GM18873 (cell line): ENCODE measurements around the gene TERF2IP.
A peak's percentile ranks its signal among the peaks of the same experiment; 100 is the strongest.

Experiments
- ATAC-seq: cut with Tn5 transposase; IDR thresholded peaks from one replicate; pipeline ENCODE4 v1.9.1; 2021; ENCODE audit warnings: mild to moderate bottlenecking, moderate library complexity, moderate number of reproducible peaks; ENCODE audit not compliant: unreplicated experiment, low FRiP score

The TERF2IP gene

DNA sequence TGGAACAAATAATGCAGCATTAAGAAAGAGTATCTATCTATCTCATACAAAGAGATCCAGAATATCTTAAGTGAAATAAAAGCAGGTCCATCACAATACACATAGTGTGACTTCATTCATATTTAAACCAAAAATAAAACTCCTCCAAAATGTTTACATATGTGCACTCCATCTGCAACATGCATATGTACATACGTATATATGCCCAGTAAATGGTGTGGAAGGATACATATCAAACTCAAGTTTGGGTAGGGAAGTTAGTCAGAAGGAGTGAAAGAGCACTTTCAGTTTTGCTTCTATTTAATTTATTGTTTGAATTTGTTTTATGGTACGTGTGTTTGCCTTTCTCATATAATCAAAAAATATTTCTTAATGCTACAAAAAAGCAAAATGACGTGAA lies 12.5 kb upstream of the TERF2IP start:
- no peak for ATAC-seq

DNA sequence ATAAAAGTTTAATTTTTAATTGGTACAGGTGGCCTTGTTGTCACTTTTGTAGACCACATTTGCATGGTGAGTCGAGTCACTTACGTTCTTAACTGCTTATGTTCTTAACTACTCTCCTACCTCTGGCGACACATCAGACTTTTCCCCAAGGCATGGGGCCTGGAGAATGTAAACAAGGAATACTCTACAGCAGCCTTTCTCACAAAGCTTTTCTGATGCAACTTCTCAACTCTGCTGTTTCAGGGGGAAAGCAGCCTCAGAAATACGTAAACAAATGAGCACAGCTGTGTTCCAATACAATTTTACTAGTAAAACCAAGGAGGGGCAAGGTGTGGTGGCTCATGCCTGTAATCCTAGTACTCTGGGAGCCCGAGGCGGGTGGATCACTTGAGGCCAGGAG lies 7.0 kb upstream of the TERF2IP start:
- ATAC-seq = no peak

DNA sequence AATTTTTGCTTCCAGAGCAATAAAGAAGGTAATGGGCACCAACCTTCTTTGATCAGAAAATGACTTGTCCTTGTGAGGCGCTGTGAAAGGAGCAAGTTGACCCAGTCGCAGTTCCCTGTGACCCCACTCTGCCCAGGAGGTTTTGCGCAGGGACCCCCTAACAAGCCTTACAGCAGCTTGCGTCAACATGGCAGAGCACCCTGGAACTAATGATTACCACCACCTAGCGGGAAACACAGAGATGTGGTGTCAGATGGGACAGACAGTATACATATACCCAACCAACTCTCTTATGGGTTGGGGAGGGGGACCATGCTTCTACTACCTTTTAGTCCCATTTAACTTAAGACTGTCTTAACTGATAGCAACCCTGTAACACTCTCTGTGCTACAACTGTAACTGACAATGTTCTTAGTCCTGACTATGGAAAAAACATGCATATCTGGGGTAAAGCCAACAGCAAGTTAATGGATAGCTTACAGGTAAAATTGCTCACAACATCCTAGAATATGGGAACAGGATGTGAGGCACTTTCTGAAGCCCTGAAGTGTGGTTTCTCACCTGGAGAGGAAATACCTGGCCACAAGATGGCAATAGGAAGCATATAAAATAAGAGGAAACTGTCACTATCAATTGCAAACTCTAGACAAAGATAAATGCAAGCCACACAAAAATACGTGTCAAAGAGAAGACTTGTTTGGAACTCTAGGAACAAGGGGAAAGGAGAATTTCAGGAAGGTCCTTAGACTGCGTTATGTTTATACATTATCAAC lies 3.1 kb upstream of the TERF2IP start:
- no peak for ATAC-seq

DNA sequence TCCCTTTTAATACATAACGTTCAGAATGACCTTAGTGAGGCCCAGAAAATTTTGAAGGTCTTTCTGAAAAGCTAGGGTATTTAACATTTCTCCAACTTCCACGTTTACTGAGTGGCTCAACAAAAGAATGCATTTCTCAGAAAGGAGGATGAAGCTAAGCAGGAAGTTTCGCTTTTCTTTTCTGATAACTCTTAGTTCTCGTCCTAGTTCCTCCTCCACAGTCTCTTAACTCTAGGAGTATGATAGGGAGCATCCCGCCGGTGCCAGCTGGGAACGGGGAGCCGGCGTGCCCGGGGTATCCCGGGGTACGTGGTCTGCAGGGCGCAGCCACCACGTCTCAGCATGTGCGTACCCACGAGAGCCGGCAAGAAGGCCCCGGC lies 471 bp upstream of the TERF2IP start:
- ATAC-seq = no peak

DNA sequence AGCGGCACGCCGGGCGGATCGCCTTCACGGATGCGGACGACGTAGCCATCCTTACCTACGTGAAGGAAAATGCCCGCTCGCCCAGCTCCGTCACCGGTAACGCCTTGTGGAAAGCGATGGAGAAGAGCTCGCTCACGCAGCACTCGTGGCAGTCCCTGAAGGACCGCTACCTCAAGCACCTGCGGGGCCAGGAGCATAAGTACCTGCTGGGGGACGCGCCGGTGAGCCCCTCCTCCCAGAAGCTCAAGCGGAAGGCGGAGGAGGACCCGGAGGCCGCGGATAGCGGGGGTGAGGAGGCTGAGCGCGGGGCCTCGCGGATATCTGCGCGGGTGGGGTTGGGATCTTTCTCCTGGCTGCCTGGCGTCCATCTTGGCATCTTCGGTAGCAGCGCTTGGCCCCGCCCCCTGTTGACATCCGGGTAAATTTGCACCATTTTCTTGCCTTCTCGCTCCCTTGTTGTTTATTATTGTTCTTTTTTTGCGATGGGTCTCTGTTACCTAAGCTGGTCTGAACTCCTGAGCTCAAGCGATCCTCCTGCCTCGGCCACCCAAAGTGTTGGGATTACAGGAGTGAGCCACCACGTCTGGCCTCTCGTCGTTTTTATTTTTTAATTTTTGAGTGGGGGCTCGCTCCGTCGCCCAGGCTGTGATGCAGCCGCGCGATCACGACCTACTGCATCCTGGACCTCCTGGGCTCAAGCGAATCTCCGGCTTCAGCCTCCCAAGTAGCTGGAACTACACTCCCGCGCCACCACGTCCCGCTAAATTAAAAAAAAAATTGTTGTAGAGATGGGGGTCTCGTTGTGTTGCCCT lies 898 bp downstream of the TERF2IP start:
- peak; percentile 26 for ATAC-seq

DNA sequence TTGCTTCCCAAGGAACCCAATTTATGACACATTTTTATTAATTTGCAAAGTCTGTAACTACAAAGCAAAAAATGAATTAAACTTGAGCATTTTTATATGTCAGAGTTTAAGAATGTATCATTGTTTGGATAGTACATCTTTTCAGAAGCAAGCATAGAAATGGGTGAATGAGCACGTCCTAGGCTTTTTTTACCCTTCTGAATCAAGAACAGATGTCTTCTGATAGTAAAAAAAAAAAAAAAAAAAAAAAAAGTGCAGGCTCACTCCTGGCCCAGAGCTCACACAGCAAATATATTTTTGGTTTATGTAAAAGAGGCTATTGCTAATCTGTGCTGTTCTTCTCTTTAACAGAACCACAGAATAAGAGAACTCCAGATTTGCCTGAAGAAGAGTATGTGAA lies 6.3 kb downstream of the TERF2IP start:
- no peak for ATAC-seq

DNA sequence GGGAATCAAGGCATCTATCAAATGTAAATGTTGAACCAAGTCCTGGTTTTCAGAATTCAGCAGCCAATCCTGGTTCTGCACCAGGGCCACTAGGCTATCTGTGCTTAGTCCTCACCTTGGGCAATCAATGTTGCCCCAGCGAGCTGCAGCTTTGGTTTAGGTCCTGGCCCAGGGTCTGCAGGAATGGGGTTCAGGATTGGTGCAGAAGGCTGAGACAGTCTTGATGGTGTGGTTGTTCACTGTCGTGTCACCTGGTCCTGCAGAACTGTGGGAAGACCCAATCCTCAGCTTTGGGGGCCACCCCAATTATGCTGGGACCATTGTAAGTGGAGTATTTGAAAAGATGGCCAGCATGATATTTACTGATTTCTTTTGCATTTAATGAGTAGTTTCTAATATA lies 10.6 kb downstream of the TERF2IP start:
- no peak for ATAC-seq

DNA sequence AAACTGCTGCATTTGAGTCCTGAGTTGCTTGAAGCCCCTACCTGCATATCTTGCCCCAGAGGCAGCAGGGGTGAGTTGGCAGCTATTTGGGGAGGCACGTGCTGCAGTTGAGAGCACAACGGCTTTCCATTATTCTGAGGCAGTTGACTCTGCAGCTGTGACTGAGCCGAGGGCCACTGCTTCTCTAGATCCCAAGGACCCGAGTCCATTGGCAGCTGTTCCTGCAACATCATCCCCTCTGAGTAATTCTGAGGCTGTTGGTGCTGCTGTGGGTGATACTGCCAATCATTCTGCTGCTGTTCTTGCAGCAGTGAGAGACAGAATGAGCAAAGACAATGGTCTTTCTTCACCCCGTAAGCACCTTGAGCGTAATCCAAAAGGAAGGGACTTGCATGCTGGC lies 12.7 kb downstream of the TERF2IP start:
- ATAC-seq = no peak

DNA sequence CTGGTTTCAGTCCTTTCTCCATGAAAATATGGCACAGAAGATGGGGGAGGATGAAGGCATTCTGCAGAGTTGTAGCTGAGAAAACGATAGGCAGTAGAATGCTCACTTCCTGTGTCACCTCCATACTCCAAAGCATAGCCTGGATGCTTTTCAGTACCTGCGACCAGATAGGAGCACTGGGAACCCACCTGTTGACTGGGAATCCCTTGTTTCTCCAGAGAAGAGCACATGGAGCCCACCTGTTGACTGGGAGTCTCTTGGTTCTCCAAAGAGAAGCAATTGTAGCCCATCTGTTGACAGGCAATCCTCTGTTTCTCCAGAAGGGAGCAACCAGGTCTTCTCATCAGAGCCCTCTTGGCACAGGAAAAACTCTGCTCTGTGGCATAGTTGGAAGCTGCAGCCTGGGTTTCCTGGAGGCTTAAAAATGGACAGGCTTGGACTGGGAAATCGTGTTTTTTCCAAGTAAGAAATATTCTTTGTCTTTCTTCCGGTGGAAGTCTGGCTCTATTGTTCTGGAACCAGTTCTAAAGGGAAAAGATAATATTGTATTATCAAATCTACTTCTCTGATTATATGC lies 13.2 kb downstream of the TERF2IP start:
- no peak for ATAC-seq

DNA sequence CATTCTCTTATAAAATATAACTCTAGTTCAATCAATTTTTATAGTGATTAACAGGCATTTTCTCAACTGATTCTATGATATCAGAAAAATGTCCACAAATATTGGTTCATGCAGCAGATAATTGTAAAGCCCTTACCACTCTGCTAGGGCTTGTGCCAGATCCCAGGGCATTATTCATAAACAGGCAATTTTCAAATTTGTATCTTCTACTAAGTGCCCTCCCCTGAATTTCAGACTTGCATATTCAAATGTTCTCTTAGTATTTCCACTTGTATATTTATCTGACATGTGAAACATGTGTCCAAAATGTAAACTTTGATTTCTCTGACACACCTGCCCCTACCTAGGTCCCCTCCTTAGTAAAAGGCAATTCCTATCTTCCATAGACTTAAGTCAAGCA lies 19.9 kb downstream of the TERF2IP start:
- ATAC-seq = no peak

DNA sequence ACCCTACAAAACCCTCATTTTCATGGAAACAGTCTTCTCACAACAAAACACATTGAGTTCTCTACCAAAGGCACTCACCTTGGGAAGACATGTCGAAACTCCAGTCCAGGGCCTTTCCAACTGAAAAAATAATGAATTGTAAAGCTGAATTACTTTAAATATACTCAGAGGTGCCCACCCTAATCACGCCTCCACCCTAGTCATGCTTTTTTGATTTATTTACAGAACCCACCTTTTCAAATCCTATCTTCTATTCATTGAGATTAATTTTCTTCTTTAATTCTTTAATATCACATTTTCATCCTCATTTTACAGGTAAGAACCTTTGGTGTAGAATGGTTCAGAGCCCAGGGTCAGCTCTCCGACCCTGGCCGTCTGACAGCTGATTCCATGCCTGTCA lies 29.3 kb downstream of the TERF2IP start, which contains the start of gene CPHXL2:
Gene CPHXL2 (minus strand): TSS at position 101 of the 400 bp plus-strand sequence. CDS start 10 bp downstream, at position 91.
- no peak for ATAC-seq

DNA sequence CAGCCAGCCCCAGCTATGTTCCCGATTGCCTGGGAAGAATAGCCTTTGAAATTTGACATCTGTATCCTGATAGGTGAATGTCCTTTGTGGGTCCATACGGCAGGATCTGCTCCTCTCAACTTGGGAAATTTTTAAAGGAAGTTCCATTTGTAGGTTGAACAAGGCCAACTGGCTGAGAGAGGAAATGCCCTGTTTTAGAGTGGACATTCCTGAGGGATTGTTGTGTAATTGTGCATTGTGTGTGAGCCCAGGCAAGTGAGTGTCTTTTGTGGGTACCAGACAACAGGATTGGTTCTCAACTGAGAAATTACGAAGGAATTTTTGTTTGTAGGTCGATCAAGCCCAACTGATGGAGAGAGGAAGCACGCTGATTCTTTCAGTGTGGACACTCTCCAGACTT lies 31.8 kb downstream of the TERF2IP start:
- ATAC-seq = no peak

DNA sequence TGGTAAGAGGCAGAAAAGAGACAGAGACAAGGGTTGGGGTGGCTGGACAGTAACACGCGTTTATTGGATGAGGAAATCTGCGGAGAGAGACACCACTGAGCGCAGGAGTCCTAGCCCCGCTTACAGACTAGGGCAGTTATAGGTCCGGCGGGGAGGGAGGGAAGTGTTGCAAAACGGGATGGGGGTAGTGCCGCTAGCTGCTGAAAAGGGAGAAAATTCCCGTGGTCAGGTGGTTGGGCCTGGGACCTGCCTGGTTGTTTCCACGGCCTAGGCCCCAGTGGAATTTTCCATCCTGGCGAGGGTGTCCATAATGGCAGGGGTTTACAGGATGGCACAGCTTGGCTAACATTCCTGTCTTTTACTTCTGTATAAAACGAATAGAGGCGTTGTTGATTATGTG lies 34.7 kb downstream of the TERF2IP start:
- ATAC-seq = no peak

DNA sequence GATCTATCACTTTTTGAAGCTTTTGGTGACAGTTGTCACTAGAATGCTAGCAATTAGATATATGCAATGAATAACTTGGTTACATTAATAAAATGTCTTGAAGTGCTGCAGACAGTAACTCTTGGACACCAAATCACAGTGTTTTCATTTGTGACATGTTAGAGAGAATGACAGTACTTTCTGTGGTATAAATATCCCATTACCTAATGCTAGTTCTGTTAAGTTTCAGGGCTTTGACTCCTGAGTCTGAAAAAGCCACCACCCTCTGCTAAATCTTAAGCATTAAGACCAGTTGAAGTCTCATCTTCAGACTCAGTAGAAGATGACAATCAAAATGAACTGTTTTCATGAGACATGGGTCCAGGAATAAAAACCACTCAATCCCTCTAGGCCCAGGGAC lies 39.8 kb downstream of the TERF2IP start:
- ATAC-seq = no peak

DNA sequence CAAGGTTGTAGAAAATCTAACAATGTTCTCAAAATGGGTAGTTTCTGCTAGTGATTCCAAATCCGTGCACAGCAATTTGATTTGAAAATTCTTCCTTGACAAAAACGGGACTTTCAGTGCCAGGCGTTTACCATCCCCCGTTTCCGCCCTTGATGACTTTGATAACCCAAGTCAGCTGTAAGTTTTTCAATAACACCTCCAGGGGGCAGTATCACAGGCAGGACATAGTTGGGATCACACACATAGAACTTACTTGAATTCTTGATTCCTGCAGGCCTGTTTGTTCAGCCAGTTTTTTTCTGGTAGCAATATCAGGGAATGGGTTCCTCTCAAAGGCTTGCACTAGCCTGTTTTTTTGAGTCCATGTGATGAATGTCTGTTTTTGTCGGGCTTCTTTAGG lies 48.1 kb downstream of the TERF2IP start:
- no peak for ATAC-seq

DNA sequence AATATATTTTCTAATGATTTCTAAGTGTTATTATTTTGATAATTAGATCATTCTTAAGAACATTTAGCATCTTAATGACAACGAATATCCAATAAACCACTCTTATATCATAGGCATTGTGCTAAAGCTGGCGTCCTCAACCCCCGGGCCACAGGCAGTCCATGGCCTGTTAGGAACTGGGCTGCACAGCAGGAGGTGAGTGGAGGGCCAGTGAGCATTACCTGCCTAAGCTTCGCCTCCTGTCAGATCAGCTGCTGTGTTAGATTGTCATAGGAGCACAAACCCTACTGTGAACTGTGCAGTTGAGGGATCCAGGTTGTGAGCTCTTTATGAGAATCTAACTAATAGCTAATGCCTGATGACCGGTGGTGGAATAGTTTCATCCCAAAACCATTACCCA lies 50.0 kb downstream of the TERF2IP start:
- ATAC-seq = no peak

DNA sequence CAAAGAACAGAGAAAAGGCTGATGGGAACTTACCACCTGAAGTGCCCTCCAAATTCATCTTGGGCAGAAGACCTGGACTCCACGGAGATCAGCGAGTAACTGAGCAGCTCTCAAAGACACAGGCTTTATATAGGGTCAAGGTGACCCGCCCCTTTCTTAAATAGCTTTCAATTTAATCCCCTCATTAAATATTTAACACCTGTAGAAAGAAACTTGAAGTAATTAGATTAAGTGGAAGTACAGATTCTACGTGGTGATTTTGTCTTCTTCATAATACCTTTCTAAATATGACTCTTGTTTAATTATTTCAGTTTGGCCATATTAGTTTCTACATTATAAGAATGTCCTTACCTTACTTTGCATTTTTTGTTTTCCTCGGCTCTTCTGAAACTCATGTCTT lies 53.8 kb downstream of the TERF2IP start, which contains the start of gene DUXB:
Gene DUXB (minus strand): TSS at position 101 of the 400 bp plus-strand sequence. CDS start 43 bp downstream, at position 58.
- ATAC-seq = no peak

DNA sequence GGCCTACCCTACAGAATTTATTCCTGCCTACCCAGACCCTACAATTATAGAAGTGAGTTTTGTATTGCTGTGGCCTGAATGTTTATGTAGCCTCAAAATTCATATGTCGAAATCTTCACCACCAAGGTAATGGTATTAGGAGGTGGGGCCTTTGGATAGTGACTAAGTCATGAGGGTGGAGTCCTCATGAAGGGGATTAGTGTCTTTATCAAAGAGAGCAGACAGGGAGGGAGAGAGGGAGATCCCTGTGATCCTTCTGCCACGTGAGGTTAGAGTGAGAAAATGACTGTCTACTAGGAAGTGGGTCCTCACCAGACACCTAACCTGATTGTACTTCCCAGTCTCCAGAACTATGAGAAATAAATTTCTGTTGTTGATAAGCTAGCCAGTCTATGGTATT lies 54.7 kb downstream of the TERF2IP start:
- no peak for ATAC-seq

DNA sequence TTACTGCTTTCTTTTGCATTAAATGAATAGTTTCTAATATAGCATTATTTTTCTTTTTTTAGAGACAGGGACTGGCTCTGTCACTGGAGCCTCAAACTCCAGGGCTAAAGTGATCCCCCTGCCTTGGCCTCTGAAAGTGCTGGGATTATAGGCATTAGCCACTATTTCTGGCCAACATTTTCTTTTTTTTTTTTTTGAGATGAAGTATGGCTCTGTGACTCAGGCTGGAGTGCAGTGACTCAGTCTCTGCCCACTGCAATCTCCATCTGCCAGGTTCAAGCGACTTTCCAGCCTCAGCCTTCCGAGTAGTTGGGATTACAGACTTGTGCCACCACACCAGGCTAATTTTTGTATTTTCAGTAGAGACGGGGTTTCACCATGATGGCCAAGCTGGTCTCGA lies 55.7 kb downstream of the TERF2IP start:
- no peak for ATAC-seq
